ENCODE measurements around the gene RNF148.

RNF148 gene

GRCh38 chr7:122709930-122710646, 7.4 kb upstream of the RNF148 start:
- Histone ChIP-seq H3K27me3 (replicated peaks; ENCODE audit: insufficient read depth, low read length) (no peaks in the 10 kb centered on the region), H3K9me2 (replicated peaks; ENCODE audit: insufficient read depth, low read length) (no peaks in the 10 kb centered on the region), H4K20me1 (ENCODE audit: insufficient read depth, low read length) (no peaks in the 10 kb centered on the region), H3K36me3 (replicated peaks; ENCODE audit: insufficient read depth, low read length) (no peaks in the 10 kb centered on the region), H3K4me2 (ENCODE audit: low read depth, low read length) (no peak overlapping the region), H3F3A (ENCODE audit: insufficient read depth, low read length) (no peaks in the 10 kb centered on the region), H3K4me3 (ENCODE audit: low read length) (no peak overlapping the region), H3K9me3 (replicated peaks; ENCODE audit: insufficient read depth, low read length) (no peaks in the 10 kb centered on the region), H3K27ac (ENCODE audit: low read length) (no peak overlapping the region), H2AFZ (ENCODE audit: low read length) (no peak overlapping the region), H3K4me1 (ENCODE audit: low read length) (no peaks in the 10 kb centered on the region), H3K9ac (ENCODE audit: low read length) (no peak overlapping the region), H3K79me2 (ENCODE audit: low read length) (peaks cover 33% of the 10 kb centered on the region)
- TF ChIP-seq CTCF (IDR thresholded peaks at IDR 0.05; ENCODE audit: low read length) = no peak
- no peak for TF ChIP-seq EZH2 (optimal IDR thresholded peaks at IDR 0.05; ENCODE audit: low read depth, low read length)
- no peak for TF ChIP-seq EZH2phosphoT487 (IDR thresholded peaks at IDR 0.05; ENCODE audit: low read length)
- no peak for DNase-seq

- Histone ChIP-seq H3K79me2 (ENCODE audit: low read length) (peaks cover 28% of the 10 kb centered on the region), H3K9ac (ENCODE audit: low read length) (no peak overlapping the region), H3K27ac (ENCODE audit: low read length) (no peak overlapping the region), H3K9me2 (replicated peaks; ENCODE audit: insufficient read depth, low read length) (no peaks in the 10 kb centered on the region), H3K27me3 (replicated peaks; ENCODE audit: insufficient read depth, low read length) (no peaks in the 10 kb centered on the region), H3K4me3 (ENCODE audit: low read length) (no peak overlapping the region), H3K4me2 (ENCODE audit: low read depth, low read length) (no peak overlapping the region), H3F3A (ENCODE audit: insufficient read depth, low read length) (no peaks in the 10 kb centered on the region), H3K36me3 (replicated peaks; ENCODE audit: insufficient read depth, low read length) (no peaks in the 10 kb centered on the region), H4K20me1 (ENCODE audit: insufficient read depth, low read length) (no peaks in the 10 kb centered on the region), H3K9me3 (replicated peaks; ENCODE audit: insufficient read depth, low read length) (no peaks in the 10 kb centered on the region), H2AFZ (ENCODE audit: low read length) (no peak overlapping the region), H3K4me1 (ENCODE audit: low read length) (no peaks in the 10 kb centered on the region)
- DNase-seq = no peak
- TF ChIP-seq EZH2 (optimal IDR thresholded peaks at IDR 0.05; ENCODE audit: low read depth, low read length) (no peak), CTCF (IDR thresholded peaks at IDR 0.05; ENCODE audit: low read length) (no peak), EZH2phosphoT487 (IDR thresholded peaks at IDR 0.05; ENCODE audit: low read length) (no peak)
These were observed 4.1 kb upstream of the RNF148 start for GRCh38 chr7:122706836-122707235.

- no peak within 1 kb of the TSS for H3K4me3 ChIP-seq (ENCODE audit: low read length)
- H3K79me2 ChIP-seq (ENCODE audit: low read length) = peaks cover 19% of the 10 kb centered on the region; the same call in 1 of the 2 replicates
- H2AFZ ChIP-seq (ENCODE audit: low read length) = no peak within 1 kb of the TSS
- TF ChIP-seq EZH2phosphoT487 (IDR thresholded peaks at IDR 0.05; ENCODE audit: low read length) (no peak), CTCF (IDR thresholded peaks at IDR 0.05; ENCODE audit: low read length) (no peak), EZH2 (optimal IDR thresholded peaks at IDR 0.05; ENCODE audit: low read depth, low read length) (no peak)
- peaks cover 3% of the 10 kb centered on the region; the same call in 1 of the 2 replicates for H3K36me3 ChIP-seq (replicated peaks; ENCODE audit: insufficient read depth, low read length)
- H3F3A ChIP-seq (ENCODE audit: insufficient read depth, low read length) = no peaks in the 10 kb centered on the region
- H4K20me1 ChIP-seq (ENCODE audit: insufficient read depth, low read length) = no peaks in the 10 kb centered on the region
- no peak within 1 kb of the TSS for H3K9ac ChIP-seq (ENCODE audit: low read length)
- H3K4me1 ChIP-seq (ENCODE audit: low read length) = no peaks in the 10 kb centered on the region
- no peak for DNase-seq
- H3K9me2 ChIP-seq (replicated peaks; ENCODE audit: insufficient read depth, low read length) = no peaks in the 10 kb centered on the region
- H3K4me2 ChIP-seq (ENCODE audit: low read depth, low read length) = no peak within 1 kb of the TSS
- H3K9me3 ChIP-seq (replicated peaks; ENCODE audit: insufficient read depth, low read length) = no peaks in the 10 kb centered on the region
- no peak within 1 kb of the TSS for H3K27ac ChIP-seq (ENCODE audit: low read length)
- no peaks in the 10 kb centered on the region for H3K27me3 ChIP-seq (replicated peaks; ENCODE audit: insufficient read depth, low read length)
These were observed 3.7 kb downstream of the RNF148 start, which contains the start of gene RNF133 for GRCh38 chr7:122699017-122699416. Gene RNF133 (minus strand): TSS chr7:122699117. CDS start chr7:122698918, 199 bp downstream.
